Measurements from ENCODE around the gene ACOT2.

The ACOT2 gene

GRCh38 chr14:73602994-73603393 lies 34.0 kb downstream of the ACOT2 start:
- Histone ChIP-seq H3K27me3 (ENCODE audit: insufficient read depth, low read length, poor library complexity) (no peaks in the 10 kb centered on the region), H2AFZ (ENCODE audit: low read depth, low read length) (no peak overlapping the region), H4K20me1 (ENCODE audit: insufficient read depth, low read length) (no peaks in the 10 kb centered on the region), H3K27ac (ENCODE audit: low read length) (no peak overlapping the region), H3K9me3 (ENCODE audit: insufficient read depth, low read length, severe bottlenecking) (no peaks in the 10 kb centered on the region), H3K9ac (ENCODE audit: low read depth, low read length) (no peak overlapping the region), H3K4me3 (ENCODE audit: low read depth in 1 of 2, low read length in 2 of 2) (no peak overlapping the region), H3K79me2 (ENCODE audit: insufficient read depth, low read length) (no peaks in the 10 kb centered on the region), H3K4me2 (ENCODE audit: insufficient read depth, low read length) (no peak overlapping the region), H3K36me3 (ENCODE audit: insufficient read depth, low read length) (no peaks in the 10 kb centered on the region), H3K4me1 (ENCODE audit: insufficient read depth, low read length) (no peaks in the 10 kb centered on the region)
- DNase-seq (no peak), ATAC-seq (ENCODE audit: insufficient read depth, low read depth) (no peak)
- TF ChIP-seq EZH2 (IDR thresholded peaks at IDR 0.05; ENCODE audit: borderline replicate concordance, low read depth, low read length, severe bottlenecking) = no peak
- TF ChIP-seq, protein P1, sequence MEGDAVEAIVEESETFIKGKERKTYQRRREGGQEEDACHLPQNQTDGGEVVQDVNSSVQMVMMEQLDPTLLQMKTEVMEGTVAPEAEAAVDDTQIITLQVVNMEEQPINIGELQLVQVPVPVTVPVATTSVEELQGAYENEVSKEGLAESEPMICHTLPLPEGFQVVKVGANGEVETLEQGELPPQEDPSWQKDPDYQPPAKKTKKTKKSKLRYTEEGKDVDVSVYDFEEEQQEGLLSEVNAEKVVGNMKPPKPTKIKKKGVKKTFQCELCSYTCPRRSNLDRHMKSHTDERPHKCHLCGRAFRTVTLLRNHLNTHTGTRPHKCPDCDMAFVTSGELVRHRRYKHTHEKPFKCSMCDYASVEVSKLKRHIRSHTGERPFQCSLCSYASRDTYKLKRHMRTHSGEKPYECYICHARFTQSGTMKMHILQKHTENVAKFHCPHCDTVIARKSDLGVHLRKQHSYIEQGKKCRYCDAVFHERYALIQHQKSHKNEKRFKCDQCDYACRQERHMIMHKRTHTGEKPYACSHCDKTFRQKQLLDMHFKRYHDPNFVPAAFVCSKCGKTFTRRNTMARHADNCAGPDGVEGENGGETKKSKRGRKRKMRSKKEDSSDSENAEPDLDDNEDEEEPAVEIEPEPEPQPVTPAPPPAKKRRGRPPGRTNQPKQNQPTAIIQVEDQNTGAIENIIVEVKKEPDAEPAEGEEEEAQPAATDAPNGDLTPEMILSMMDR (IDR thresholded peaks at IDR 0.05; ENCODE audit: borderline replicate concordance, extremely low read depth, low read length, poor library complexity, severe bottlenecking) = no peak

GRCh38 chr14:73606271-73606670 lies 37.3 kb downstream of the ACOT2 start:
- no peaks in the 10 kb centered on the region for H3K79me2 ChIP-seq (ENCODE audit: insufficient read depth, low read length)
- no peaks in the 10 kb centered on the region for H3K4me1 ChIP-seq (ENCODE audit: insufficient read depth, low read length)
- H3K4me2 ChIP-seq (ENCODE audit: insufficient read depth, low read length) = no peak overlapping the region
- no peaks in the 10 kb centered on the region for H3K9me3 ChIP-seq (ENCODE audit: insufficient read depth, low read length, severe bottlenecking)
- H2AFZ ChIP-seq (ENCODE audit: low read depth, low read length) = no peak overlapping the region
- DNase-seq (no peak), ATAC-seq (ENCODE audit: insufficient read depth, low read depth) (no peak)
- TF ChIP-seq, protein P1 (IDR thresholded peaks at IDR 0.05; ENCODE audit: borderline replicate concordance, extremely low read depth, low read length, poor library complexity, severe bottlenecking) = no peak
- TF ChIP-seq EZH2 (IDR thresholded peaks at IDR 0.05; ENCODE audit: borderline replicate concordance, low read depth, low read length, severe bottlenecking) = no peak
- H3K27ac ChIP-seq (ENCODE audit: low read length) = no peak overlapping the region
- H3K27me3 ChIP-seq (ENCODE audit: insufficient read depth, low read length, poor library complexity) = no peaks in the 10 kb centered on the region
- no peak overlapping the region for H3K4me3 ChIP-seq (ENCODE audit: low read depth in 1 of 2, low read length in 2 of 2)
- H4K20me1 ChIP-seq (ENCODE audit: insufficient read depth, low read length) = no peaks in the 10 kb centered on the region
- no peak overlapping the region for H3K9ac ChIP-seq (ENCODE audit: low read depth, low read length)
- H3K36me3 ChIP-seq (ENCODE audit: insufficient read depth, low read length) = no peaks in the 10 kb centered on the region

DNA sequence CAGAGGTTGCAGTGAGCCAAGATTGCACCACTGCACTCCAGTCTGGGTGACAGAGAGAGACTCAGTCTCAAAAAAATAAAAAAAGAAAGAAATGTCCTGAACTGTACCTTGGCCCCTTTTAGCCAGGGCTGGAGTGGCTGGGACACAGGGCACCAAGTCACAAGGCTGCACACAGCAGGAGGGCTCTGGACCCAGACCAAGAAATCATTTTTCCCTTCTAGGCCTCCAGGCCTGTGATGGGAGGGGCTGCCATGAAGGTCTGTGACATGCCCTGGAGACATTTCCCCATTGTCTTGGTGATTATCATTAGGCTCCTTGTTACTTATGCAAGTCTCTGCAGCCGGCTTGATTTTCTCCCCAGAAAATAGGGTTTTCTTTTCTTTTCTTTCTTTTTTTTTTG lies 38.2 kb downstream of the ACOT2 start:
- no peaks in the 10 kb centered on the region for H3K27me3 ChIP-seq (ENCODE audit: insufficient read depth, low read length, poor library complexity)
- H3K9me3 ChIP-seq (ENCODE audit: insufficient read depth, low read length, severe bottlenecking) = no peaks in the 10 kb centered on the region
- H3K79me2 ChIP-seq (ENCODE audit: insufficient read depth, low read length) = no peaks in the 10 kb centered on the region
- no peak for TF ChIP-seq EZH2 (IDR thresholded peaks at IDR 0.05; ENCODE audit: borderline replicate concordance, low read depth, low read length, severe bottlenecking)
- TF ChIP-seq, protein P1 (IDR thresholded peaks at IDR 0.05; ENCODE audit: borderline replicate concordance, extremely low read depth, low read length, poor library complexity, severe bottlenecking) = no peak
- no peak overlapping the region for H3K9ac ChIP-seq (ENCODE audit: low read depth, low read length)
- H2AFZ ChIP-seq (ENCODE audit: low read depth, low read length) = no peak overlapping the region
- peaks cover 3% of the 10 kb centered on the region; the same call in 1 of the 2 replicates for H3K4me1 ChIP-seq (ENCODE audit: insufficient read depth, low read length)
- no peak overlapping the region for H3K27ac ChIP-seq (ENCODE audit: low read length)
- DNase-seq (no peak), ATAC-seq (ENCODE audit: insufficient read depth, low read depth) (no peak)
- no peak overlapping the region for H3K4me3 ChIP-seq (ENCODE audit: low read depth in 1 of 2, low read length in 2 of 2)
- no peaks in the 10 kb centered on the region for H4K20me1 ChIP-seq (ENCODE audit: insufficient read depth, low read length)
- H3K36me3 ChIP-seq (ENCODE audit: insufficient read depth, low read length) = no peaks in the 10 kb centered on the region
- H3K4me2 ChIP-seq (ENCODE audit: insufficient read depth, low read length) = no peak overlapping the region

- H3K36me3 ChIP-seq (ENCODE audit: insufficient read depth, low read length) = no peaks in the 10 kb centered on the region
- ATAC-seq (ENCODE audit: insufficient read depth, low read depth) (no peak), DNase-seq (no peak)
- peaks cover 10% of the 10 kb centered on the region for H3K27me3 ChIP-seq (ENCODE audit: insufficient read depth, low read length, poor library complexity)
- H3K27ac ChIP-seq (ENCODE audit: low read length) = no peak overlapping the region
- H3K79me2 ChIP-seq (ENCODE audit: insufficient read depth, low read length) = no peaks in the 10 kb centered on the region
- H3K4me1 ChIP-seq (ENCODE audit: insufficient read depth, low read length) = peaks cover 12% of the 10 kb centered on the region
- H3K4me3 ChIP-seq (ENCODE audit: low read depth in 1 of 2, low read length in 2 of 2) = no peak overlapping the region
- TF ChIP-seq, protein P1 (IDR thresholded peaks at IDR 0.05; ENCODE audit: borderline replicate concordance, extremely low read depth, low read length, poor library complexity, severe bottlenecking) = no peak
- TF ChIP-seq EZH2 (IDR thresholded peaks at IDR 0.05; ENCODE audit: borderline replicate concordance, low read depth, low read length, severe bottlenecking) = no peak
- H3K4me2 ChIP-seq (ENCODE audit: insufficient read depth, low read length) = no peak overlapping the region
- no peaks in the 10 kb centered on the region for H4K20me1 ChIP-seq (ENCODE audit: insufficient read depth, low read length)
- no peak overlapping the region for H3K9ac ChIP-seq (ENCODE audit: low read depth, low read length)
- H3K9me3 ChIP-seq (ENCODE audit: insufficient read depth, low read length, severe bottlenecking) = no peaks in the 10 kb centered on the region
- no peak overlapping the region for H2AFZ ChIP-seq (ENCODE audit: low read depth, low read length)
Observed at GRCh38 chr14:73610687-73611086, 41.7 kb downstream of the ACOT2 start.
